NCI-H1694 (cell line): ENCODE results near the gene RBPJL.

Experiments used
- DNase-seq: peaks from one replicate; lab custom pipeline; 2025; lab: John Stamatoyannopoulos, UW

Gene RBPJL, protein sequence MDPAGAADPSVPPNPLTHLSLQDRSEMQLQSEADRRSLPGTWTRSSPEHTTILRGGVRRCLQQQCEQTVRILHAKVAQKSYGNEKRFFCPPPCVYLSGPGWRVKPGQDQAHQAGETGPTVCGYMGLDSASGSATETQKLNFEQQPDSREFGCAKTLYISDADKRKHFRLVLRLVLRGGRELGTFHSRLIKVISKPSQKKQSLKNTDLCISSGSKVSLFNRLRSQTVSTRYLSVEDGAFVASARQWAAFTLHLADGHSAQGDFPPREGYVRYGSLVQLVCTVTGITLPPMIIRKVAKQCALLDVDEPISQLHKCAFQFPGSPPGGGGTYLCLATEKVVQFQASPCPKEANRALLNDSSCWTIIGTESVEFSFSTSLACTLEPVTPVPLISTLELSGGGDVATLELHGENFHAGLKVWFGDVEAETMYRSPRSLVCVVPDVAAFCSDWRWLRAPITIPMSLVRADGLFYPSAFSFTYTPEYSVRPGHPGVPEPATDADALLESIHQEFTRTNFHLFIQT

DNA sequence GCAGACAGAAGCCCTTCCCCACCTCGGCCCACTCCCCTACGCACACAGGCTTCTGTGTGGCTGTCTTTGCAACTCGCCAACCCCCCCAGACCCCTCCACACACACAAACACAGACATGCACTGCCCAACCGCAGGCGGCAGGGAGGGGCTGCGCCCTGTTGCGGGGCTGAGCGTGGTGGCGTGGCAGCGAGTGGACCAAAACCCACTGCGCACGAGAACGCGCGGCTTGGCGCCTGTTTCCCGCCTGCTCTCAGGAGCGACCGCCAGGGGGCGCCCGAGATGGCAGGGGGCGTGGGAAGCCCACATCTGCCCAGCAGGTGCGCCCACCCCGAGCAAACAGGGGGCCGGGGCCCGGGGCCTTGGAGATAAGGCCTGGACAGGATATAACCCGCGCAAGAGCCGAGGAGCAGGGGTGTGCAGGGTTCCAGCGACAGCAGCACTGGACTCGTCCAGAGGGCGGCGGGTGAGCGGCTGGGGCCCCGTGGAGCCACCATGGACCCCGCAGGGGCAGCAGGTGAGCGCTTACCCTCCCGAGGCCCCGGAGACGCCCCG is at the start of gene RBPJL:
Gene RBPJL, plus strand, starts transcription at position 410 of the 552 bp plus-strand sequence. Its CDS starts 83 bp downstream, at position 493.
- no peak for DNase-seq

DNA sequence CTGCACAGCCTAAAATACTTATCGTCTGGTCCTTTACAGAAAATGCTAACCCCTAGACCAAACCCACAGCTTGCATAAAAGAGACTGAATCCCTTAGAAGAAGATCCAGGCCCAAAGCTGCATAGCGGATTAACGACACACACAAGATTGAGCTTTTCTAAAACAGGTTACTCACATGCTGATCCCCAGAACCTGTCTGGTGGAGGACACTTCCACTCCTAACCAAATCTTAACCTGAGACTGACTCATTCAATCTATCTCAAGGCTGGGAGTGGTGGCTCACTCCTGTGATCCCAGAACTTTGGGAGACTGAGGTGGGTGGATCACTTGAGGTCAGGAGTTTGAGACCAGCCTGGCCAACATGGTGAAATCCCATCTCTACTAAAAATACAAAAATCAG is 49.5 kb upstream of the RBPJL start:
- no peak for DNase-seq

DNA sequence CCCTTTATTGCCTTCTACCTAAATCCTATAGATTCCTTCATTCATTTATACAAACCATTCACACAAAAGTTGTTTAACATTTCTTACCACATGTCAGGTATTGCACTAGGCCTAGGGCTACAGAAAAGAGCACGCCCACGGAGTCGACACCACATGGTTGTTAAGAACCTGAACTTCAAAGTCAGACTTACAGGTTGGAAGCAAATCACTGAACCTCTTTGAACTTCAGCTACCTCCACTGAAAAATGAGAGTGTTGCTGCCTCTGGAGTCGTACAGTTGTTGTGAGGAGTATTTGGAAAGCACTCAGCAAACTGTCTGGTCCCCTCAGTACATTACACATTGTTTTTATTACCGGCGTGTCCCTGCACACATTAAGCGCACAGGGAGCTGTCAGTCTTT is 48.9 kb upstream of the RBPJL start:
- no peak for DNase-seq

DNA sequence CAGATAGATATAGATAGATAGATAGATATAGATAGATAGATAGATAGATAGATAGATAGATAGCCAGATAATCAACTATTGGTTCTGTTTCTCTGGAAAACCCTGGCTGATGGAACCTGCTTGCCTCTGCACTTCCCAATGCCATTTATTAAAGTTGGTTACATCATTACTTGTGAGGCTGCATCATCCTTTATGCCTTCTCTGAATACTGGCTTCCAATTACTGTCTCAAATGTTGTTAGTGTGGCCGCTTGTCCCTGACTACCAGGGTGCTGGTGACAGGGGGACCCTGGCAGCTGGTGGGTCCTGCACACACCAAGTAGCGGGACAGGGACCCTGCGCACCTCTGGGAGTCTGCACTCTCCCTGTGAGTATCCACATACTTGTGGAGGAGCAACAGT is 48.4 kb upstream of the RBPJL start:
- no peak for DNase-seq

DNA sequence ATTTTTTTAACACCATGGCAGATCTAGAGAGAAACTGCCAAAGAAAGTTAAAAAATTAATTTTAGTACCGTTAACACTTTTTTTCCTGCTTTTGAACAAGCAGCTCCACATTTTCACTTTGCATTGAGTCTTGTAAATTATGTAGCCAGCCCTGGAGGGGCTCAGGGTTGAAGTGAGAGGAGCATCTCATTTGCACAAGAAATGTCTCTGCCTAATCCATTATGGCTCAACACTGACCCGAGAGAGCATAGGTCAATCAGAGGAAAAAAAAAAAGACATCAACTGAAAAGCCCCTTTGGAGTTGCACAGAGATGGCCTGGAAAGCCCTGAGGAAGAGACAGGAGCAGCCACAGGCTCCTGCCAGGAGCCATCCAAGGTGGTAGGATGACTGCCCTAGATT is 48.0 kb upstream of the RBPJL start:
- no peak for DNase-seq

DNA sequence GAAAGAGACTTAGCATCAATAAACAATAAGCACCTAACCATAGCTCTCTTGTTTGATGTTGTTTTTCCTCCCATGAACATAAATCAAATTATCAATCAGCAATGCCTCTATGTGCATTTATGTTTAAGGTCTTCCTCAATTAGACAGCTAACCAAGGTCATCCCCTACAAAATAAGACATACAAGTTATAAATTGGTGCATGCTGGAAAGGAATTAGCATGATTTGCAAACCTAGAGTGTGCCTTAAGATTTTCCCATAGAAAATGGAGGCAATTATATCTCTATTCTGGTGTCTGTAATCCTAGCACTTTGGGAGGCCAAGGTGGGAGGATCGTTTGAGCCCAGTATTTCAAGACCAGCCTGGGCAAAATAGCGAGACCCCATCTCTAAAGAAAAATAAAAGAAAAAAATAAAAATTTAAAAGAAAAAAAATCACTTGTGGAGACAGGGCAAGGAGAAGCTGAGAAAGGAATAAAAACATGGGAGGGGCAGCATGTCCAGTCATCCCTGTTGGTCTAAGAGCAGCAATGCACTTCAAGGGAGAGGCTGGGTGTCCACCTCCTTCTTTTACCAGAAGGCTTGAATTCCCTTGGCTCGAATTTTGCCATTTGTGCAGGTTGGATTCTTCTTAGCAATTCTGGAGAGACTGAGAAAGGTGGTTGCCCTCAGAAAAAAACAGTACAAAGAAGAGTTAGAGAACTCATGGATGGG is 42.9 kb upstream of the RBPJL start:
- no peak for DNase-seq

DNA sequence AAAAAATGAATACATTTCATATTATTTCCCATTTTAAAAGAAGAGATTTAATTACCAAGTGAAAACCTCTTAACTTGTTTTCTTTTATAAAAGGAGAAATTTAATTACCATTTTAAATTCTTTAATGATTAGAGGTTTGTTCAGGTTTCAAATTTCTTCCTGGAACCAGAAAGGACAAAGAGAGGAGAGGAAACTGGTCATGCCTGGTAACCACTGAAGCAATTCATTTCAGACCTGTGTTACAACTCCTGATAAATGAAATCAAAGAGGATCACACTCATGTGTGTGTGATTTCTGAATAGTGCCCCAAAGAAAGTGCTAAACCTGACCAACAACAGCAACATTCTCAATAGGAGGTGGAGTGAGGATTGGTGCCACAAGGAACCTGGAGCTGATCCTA is 39.7 kb upstream of the RBPJL start:
- no peak for DNase-seq

DNA sequence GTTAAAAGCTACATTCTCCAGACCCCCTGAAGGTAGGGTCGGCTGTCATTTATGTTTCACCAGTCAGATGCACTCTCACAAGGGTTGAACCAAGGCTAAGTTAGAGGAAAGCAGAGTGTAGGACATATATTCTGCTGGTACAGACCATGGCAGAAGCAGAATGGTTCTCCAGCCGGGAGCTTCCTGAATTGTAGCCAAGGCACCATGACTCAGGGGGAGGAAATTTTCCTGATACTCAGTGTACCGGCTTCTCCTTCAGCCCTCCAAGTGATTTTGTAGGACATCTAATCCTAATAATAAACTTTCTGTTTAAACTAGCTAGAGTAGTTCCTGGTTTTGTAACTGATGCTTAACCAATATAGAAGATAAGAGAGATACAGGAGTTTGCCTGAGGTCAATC is 38.1 kb upstream of the RBPJL start:
- no peak for DNase-seq

DNA sequence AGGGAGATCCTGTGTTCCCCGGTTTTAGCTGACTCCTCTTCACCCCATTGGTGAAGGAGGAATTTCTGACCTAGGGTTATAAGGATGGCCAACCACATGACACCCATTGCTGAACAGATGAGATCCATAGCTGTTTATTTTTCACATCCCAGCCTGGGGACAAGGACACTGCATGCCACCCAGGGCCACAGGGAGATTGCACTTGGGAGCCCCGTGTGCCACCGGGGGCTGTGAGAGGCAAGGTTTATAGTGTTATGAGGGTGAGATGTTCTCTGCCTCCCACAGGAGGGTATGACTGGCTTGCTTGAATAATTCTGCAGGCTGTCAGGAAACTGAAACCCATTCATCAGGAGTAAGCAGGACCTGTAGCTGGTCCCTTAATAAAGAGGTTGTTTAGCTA is 37.6 kb upstream of the RBPJL start:
- DNase-seq = no peak

DNA sequence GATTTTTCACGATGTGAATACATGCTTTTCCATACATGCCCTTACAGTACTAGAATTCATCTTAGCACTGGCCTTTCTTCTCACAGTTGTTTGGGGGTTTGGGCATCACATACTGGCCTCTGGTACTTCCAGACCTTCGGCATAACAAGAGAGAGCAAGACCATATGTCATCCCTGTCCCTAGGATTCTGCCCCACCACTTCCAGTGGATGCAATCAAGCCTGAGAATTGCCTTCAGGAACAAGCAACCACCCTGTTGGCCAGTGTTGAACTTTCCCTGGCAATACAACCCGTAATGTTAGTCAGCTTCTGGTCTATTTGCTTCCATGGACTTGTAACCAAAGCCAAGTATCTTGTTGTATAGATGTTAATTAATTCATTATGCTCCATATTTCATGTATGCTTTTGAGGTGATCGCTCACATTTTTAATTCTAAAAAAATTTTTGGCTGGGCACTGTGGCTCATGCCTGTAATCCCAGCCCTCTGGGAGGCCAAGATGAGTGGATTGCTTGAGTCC is 36.8 kb upstream of the RBPJL start:
- DNase-seq = no peak

DNA sequence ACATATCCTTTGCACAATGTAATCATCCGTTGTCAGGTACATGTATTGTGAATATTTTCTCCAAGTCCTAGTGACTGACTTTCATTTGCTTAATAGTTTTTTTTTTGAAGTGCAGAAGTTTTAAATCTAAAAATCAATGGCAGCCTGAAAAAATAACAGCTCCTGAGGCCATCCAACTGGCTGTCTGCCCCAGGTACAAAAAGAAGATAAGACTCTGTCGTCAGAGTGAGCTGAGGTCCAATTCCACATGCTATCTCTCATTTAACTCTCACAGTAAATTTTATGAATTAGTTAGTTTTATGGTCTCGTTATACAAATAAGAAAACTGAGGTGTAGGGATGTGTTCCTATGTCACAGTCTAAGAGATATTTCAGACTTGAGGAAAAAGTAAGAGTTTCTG is 31.3 kb upstream of the RBPJL start:
- no peak for DNase-seq

DNA sequence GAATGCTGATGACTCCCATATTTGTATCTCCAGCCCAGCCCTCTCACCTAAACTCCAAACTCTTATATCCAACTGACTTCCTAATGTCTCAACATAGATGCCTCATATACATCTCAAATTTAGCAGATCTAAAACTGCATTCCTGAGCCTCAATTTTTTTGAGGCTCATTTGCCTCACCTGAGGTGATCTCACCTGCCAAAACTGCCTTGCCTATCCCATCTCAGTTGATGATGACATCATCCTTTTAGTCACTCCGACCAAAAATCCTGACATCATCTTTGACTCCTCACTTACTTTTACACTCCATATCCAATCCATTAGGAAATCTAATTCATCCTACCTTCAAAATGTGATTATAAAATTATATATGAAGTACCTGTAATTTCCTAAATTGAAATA is 26.6 kb upstream of the RBPJL start:
- no peak for DNase-seq

DNA sequence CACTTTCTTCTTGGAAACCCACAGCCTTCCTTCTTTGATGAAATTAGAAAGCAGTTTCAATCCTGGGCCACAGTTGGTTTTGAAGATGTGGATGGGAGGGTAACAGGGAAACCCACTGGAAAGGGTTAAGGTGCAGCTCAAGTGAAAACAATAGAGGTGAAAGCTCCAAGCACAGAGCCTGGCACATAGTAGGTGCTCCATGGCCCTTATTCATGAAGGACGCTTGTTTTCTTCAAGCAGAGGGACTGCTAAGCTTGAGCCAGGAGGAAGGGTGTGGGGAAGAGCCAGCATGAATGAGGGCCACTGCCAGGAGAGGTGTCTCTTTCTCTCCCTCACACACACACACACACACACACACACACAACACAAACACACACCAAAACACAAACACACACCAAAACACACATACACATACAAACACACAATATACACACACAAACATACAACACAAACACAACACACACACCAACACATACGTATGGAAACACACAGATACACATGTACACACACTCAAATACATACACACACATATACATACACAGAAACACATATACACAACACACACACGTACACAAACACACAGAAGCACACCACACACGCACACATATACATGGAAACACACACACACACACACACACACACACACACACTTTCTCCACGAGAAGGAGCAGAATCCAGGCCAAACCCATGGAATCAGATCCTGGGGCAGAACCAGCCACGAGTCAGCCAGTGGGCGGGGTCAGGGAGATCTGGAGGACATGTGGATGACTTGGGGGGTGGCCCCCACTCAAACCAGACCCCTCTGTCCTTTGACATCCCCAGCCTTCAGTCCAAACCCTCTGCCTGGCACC is 23.7 kb upstream of the RBPJL start:
- DNase-seq = no peak

DNA sequence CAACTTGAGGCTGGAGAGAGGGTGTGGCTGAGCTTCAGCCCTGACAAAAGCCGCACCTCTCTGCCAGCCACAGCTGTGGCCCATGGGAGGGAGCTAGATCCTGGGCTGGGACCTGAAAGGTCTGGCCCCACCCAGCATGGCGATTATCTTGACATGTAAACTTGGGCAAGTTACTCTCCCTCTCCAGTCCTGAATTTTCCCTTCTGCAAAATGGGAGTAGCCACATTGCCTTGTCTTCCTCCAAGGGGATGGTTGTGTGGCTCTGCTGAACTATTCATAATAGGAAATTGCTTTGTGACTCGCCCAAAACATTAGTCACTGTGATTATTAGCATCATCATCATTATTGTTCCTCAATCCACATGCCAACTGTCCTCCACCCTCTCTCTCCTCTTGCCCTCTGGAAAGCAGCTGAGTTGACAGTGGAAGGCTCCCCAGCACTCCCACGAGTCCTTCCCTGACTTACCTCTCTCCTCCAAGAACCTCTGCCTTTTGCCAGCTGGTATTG is 23.0 kb upstream of the RBPJL start:
- DNase-seq = no peak

DNA sequence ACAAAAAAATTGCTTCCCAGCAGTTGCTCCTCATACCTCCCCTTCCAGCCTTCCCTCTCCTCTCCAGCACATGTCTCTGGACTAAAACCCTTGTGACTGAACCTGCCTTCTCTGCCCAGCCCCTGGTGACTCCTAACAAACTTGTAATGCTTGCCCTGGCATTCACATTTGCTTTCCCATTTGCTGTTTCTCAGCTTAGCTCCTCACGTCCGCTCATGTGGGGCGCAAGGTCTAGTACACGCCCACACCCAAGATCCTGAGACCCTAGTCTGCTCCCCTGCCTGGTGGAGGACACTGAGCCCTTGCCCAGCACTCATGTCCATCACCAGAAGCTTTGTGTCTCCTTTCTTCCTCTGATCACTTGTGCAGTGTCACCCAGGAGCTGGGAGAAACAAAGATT is 18.3 kb upstream of the RBPJL start:
- DNase-seq = no peak

DNA sequence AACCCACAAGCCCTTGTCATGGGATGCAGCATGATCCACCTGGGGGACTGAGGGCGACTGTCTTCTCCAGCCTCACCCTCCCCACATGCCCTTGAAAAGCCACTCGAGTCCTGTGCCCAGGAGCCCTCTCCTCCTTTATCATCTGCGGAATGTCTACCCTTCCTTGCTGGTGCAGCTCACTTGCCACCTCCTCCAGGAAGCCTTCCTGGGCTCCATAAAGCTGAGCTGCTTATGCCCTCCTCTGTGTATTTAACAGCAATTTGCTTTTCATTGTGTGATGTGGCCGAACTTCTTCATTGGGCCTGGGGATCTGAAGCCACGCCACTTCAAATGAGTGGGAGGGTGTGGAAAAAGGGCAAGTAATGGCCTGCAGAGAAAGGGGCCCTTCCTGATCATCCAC is 17.8 kb upstream of the RBPJL start:
- no peak for DNase-seq

DNA sequence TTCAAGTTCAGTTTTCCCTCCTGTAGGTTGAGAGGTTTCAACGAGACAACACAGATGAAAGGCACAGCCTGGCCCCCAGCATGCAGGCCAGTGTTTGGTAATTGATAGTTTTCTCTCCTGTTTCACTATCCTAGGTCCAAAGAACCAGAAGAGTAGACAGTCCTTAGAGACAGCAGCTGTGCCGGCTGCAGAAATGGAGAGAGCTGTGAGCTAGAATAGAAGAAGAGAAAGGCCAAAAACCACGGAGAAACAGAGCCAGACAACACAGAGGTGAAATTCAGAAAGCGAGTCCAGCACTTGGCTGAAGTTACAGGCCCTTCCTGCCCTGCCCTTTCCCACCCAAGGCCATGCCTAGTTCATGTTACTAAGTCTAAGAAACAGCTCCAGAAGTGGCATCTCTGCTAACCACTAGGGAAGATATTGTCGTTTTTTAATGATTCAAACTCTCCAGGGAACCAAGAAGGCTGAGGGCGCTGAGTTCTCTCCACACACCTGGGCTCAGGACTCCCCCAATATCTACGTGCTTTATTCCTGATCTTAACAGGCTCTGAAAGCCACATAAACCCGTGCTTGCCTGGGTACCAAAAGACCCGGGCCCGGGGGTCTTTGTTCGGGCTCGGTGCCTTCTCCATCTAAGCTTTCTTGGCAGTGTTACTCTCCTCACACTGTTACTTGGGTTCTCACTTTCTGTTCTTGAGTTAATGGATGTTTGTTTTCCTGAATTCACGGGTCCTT is 16.5 kb upstream of the RBPJL start:
- no peak for DNase-seq

DNA sequence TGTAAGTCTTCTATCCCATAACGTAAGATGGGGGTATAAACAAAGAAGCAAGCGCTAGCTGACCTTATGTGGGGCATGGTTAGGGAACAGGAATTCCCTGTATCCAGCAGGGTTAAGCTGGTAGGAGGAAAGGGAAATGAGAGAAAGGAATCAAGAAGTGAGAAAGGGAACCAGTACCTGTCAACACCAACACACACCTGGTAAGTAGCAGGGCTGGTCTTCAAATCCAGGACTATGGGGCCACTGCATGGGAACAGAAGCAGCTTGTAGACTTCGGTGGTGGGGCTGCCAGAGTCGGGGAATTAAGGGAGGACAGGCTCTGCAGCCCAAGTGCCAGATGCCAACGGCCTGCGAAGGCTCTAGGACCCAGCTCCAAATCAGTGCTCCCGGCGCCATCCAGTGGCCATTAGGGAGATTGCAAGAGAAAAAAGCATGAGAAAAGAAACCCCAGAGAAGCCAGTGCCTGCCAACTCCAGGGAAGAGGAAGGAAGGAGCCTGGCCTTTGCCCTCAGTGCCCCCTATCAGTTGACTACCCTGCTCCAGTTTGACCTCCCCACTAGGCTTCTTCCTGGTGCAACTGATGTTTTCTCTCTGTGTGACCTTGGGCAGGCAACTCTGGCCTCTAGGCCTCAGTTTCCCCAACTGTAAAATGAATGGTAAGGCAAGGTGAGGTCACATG is 15.8 kb upstream of the RBPJL start:
- DNase-seq = peak; percentile 64

DNA sequence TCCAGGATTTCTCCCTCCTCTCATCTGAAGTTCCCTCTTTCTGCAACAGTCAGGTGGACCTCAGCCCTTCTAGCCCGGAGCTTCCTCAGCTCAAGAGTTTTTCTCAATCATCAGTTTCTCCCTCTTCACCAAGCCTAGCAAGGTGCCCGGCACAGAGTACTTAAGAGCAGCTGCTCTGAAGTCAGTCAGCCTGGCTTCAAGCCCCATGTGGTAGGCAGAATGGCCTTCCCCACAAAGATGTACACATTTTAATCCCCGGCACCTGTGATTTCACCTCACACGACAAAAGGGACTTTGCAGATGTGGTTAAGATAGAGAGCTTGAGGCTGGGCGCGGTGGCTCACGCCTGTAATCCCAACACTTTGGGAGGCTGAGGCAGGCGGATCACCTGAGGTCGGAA is 15.1 kb upstream of the RBPJL start:
- no peak for DNase-seq

DNA sequence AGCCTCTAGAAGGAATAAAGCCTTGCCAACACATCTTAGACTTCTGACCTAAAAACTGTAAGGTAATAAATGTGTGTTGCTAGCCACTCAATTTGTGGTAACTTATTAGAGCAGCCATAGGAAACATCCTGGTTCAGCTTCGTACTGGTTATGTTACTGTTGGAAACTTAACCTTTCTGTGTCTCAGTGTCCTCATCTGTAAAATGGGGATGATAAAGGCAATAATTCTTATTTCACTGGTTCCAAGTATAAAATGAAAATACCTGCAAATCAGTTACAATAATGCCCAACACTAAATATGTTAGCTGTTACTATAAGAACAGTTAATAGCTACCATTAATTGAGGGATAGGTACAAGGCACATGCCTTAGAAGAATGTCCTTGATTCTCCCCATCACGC is 14.3 kb upstream of the RBPJL start:
- no peak for DNase-seq
